HTERT RPE-1 (cell line): Measurements from ENCODE around the gene AP3B1.
"Not testable (repeated sequence)": the region's sequence is repeated elsewhere in the genome, so short reads cannot be mapped to it uniquely, and the experiment has no call there.

Experiments
- in situ Hi-C: fragments of 300-500 bp; cut with MboI; formaldehyde crosslinking; loops from 4 replicates; pipeline ENCODE4 v1.14.3; 2020; ENCODE audit warnings: low sequenced_read_pairs

AP3B1 gene

GRCh38 chr5:78075301-78075700 lies 219.2 kb downstream of the AP3B1 start:
- in situ Hi-C loops, result no loop called here

- in situ Hi-C loops, result not testable (repeated sequence)
Observed at GRCh38 chr5:78070691-78071090, 223.8 kb downstream of the AP3B1 start.

- in situ Hi-C loops, result not testable (repeated sequence)
Observed at GRCh38 chr5:78067581-78067980, 226.9 kb downstream of the AP3B1 start.

GRCh38 chr5:78066722-78067121 lies 227.8 kb downstream of the AP3B1 start:
- in situ Hi-C loops, result not testable (repeated sequence)

- in situ Hi-C loops, result no loop called here
Observed at GRCh38 chr5:78065663-78066062, 228.8 kb downstream of the AP3B1 start.

- in situ Hi-C loops, result no loop called here
Observed at GRCh38 chr5:78064941-78065472, 229.5 kb downstream of the AP3B1 start.

GRCh38 chr5:78063495-78063894 lies 231.0 kb downstream of the AP3B1 start:
- in situ Hi-C loops, result no loop called here

GRCh38 chr5:78062645-78063044 lies 231.9 kb downstream of the AP3B1 start:
- in situ Hi-C loops, result no loop called here

GRCh38 chr5:78060421-78060820 lies 234.1 kb downstream of the AP3B1 start:
- in situ Hi-C loops, result no loop called here

GRCh38 chr5:78058625-78059024 lies 235.9 kb downstream of the AP3B1 start:
- in situ Hi-C loops, result no loop called here

GRCh38 chr5:78056901-78057514 lies 237.5 kb downstream of the AP3B1 start:
- in situ Hi-C loops, result no loop called here

GRCh38 chr5:78056053-78056452 lies 238.4 kb downstream of the AP3B1 start:
- in situ Hi-C loops, result no loop called here

GRCh38 chr5:78050888-78051287 lies 243.6 kb downstream of the AP3B1 start:
- in situ Hi-C loops, result no loop called here

GRCh38 chr5:78046823-78047222 lies 247.7 kb downstream of the AP3B1 start:
- in situ Hi-C loops, result not testable (repeated sequence)

GRCh38 chr5:78046006-78046405 lies 248.5 kb downstream of the AP3B1 start:
- in situ Hi-C loops, result no loop called here

- in situ Hi-C loops, result no loop called here
Observed at GRCh38 chr5:78041805-78042204, 252.7 kb downstream of the AP3B1 start.

- in situ Hi-C loops, result no loop called here
Observed at GRCh38 chr5:78025540-78025939, 269.0 kb downstream of the AP3B1 start.

- in situ Hi-C loops, result no loop called here
Observed at GRCh38 chr5:78019744-78020143, 274.8 kb downstream of the AP3B1 start.

GRCh38 chr5:78016863-78017529 lies 277.5 kb downstream of the AP3B1 start:
- in situ Hi-C loops, result no loop called here

GRCh38 chr5:78009937-78010527 lies 284.5 kb downstream of the AP3B1 start:
- in situ Hi-C loops, result no loop called here

GRCh38 chr5:78008356-78008967 lies 286.0 kb downstream of the AP3B1 start:
- in situ Hi-C loops, result no loop called here

- in situ Hi-C loops, result no loop called here
Observed at GRCh38 chr5:78007233-78007632, 287.3 kb downstream of the AP3B1 start.
